Chondrocyte (in vitro differentiated cells): ENCODE data around the gene CACNG7. TPM values are rescaled to one million over a fixed set of nuclear protein-coding genes. Genes with fewer than 3 reads are reported as not detected.

Source experiments
- DNase-seq: peaks from one replicate; pipeline ENCODE4 v3.0.0; 2021; ENCODE audit warnings: mixed read lengths, low spot score
- H3K27ac Mint-ChIP-seq: one replicate; pipeline ENCODE4 v1.8.0; 2021; ENCODE audit warnings: mild to moderate bottlenecking, moderate library complexity, mixed read lengths; ENCODE audit not compliant: unreplicated experiment
- H3K27me3 Mint-ChIP-seq: 2 replicates; pipeline ENCODE4 v1.8.0; 2021; ENCODE audit warnings: low read depth, mixed read lengths
- H3K36me3 Mint-ChIP-seq: 2 replicates; pipeline ENCODE4 v1.8.0; 2021; ENCODE audit warnings: low read depth, mixed read lengths
- H3K4me1 Mint-ChIP-seq: 2 replicates; pipeline ENCODE4 v1.8.0; 2021; ENCODE audit warnings: low read depth, mild to moderate bottlenecking, mixed read lengths
- H3K4me3 Mint-ChIP-seq: one replicate; pipeline ENCODE4 v1.8.0; 2021; ENCODE audit warnings: mild to moderate bottlenecking, moderate library complexity, mixed read lengths; ENCODE audit not compliant: unreplicated experiment
- H3K9me3 Mint-ChIP-seq: 2 replicates; pipeline ENCODE4 v1.8.0; 2021; ENCODE audit warnings: low read depth, mixed read lengths
- CTCF ChIP-seq: fragments of 200-600 bp; sonication (generic); IDR thresholded peaks from 2 replicates; pipeline ENCODE4 v1.5.0; 2021; ENCODE audit warnings: antibody characterized with exemption, mild to moderate bottlenecking, moderate library complexity
- total RNA-seq: library from RNA; stranded (reverse); gene quantifications from 3 replicates; pipeline ENCODE4 v1.2.1, GENCODE V29; 2021

The CACNG7 gene
- total RNA-seq, 1 donor from 2014 or later = not detected

- no peak for DNase-seq
- H3K27ac Mint-ChIP-seq = no peak overlapping the region
- TF ChIP-seq CTCF = no peak
- H3K36me3 Mint-ChIP-seq = no peaks in the 10 kb centered on the region
- H3K9me3 Mint-ChIP-seq = no peaks in the 10 kb centered on the region
- H3K4me3 Mint-ChIP-seq = no peak overlapping the region
- peaks cover 24% of the 10 kb centered on the region for H3K27me3 Mint-ChIP-seq
- H3K4me1 Mint-ChIP-seq = peaks cover 4% of the 10 kb centered on the region
Observed at GRCh38 chr19:53989600-53990533, 80.8 kb downstream of the CACNG7 start.

GRCh38 chr19:53991224-53992113 is 82.4 kb downstream of the CACNG7 start, which contains the start of gene CACNG6:
Gene CACNG6 (plus strand): TSS chr19:53991637. CDS start chr19:53992878, 1,241 bp downstream.
- TF ChIP-seq CTCF = no peak
- Mint-ChIP-seq H3K4me3 (peak within 1 kb of the TSS; percentile 44), H3K4me1 (peaks cover 4% of the 10 kb centered on the region), H3K36me3 (no peaks in the 10 kb centered on the region), H3K27me3 (peaks cover 31% of the 10 kb centered on the region), H3K9me3 (no peaks in the 10 kb centered on the region), H3K27ac (no peak within 1 kb of the TSS)
- DNase-seq = no peak

- peaks cover 4% of the 10 kb centered on the region for H3K4me1 Mint-ChIP-seq
- TF ChIP-seq CTCF = no peak
- no peak overlapping the region for H3K27ac Mint-ChIP-seq
- H3K9me3 Mint-ChIP-seq = no peaks in the 10 kb centered on the region
- peaks cover 32% of the 10 kb centered on the region for H3K27me3 Mint-ChIP-seq
- H3K4me3 Mint-ChIP-seq = peak overlapping the region; percentile 35
- no peak for DNase-seq
- no peaks in the 10 kb centered on the region for H3K36me3 Mint-ChIP-seq
Observed at GRCh38 chr19:53992211-53992610, 83.1 kb downstream of the CACNG7 start.

- DNase-seq = no peak
- Mint-ChIP-seq H3K9me3 (no peaks in the 10 kb centered on the region), H3K36me3 (no peaks in the 10 kb centered on the region), H3K4me1 (peaks cover 4% of the 10 kb centered on the region), H3K27ac (no peak overlapping the region), H3K4me3 (no peak overlapping the region), H3K27me3 (peaks cover 37% of the 10 kb centered on the region)
- TF ChIP-seq CTCF = no peak
Observed at GRCh38 chr19:53992815-53993214, 83.7 kb downstream of the CACNG7 start.

GRCh38 chr19:53993448-53993847 is 84.4 kb downstream of the CACNG7 start:
- DNase-seq = no peak
- Mint-ChIP-seq H3K4me1 (peaks cover 4% of the 10 kb centered on the region), H3K27ac (no peak overlapping the region), H3K4me3 (no peak overlapping the region), H3K9me3 (no peaks in the 10 kb centered on the region), H3K27me3 (peaks cover 39% of the 10 kb centered on the region), H3K36me3 (no peaks in the 10 kb centered on the region)
- no peak for TF ChIP-seq CTCF
